ENCODE data around the gene SECTM1.

SECTM1 gene

GRCh38 chr17:82371333-82372248 lies 38.0 kb upstream of the SECTM1 start, which contains the start of gene UTS2R:
TSS of gene UTS2R (plus strand) at chr17:82371765. CDS start at chr17:82374325, 2,560 bp downstream.
- no peak for TF ChIP-seq CTCF (IDR thresholded peaks at IDR 0.05; ENCODE audit: insufficient read depth, low read length, poor library complexity, severe bottlenecking)
- no peak for TF ChIP-seq EZH2phosphoT487 (conservative IDR thresholded peaks at IDR 0.05; ENCODE audit: low read length)
- Histone ChIP-seq H3K9me3 (ENCODE audit: insufficient read depth, low read length) (no peaks in the 10 kb centered on the region), H3K9me2 (replicated peaks; ENCODE audit: insufficient read depth, low read length) (no peaks in the 10 kb centered on the region), H3K27ac (ENCODE audit: low read depth, low read length) (no peak within 1 kb of the TSS), H3F3A (ENCODE audit: insufficient read depth) (peaks cover 7% of the 10 kb centered on the region; the same call in 1 of the 2 replicates), H4K20me1 (ENCODE audit: low read depth, low read length) (no peaks in the 10 kb centered on the region), H3K79me2 (ENCODE audit: insufficient read depth, low read length) (no peaks in the 10 kb centered on the region), H2AFZ (ENCODE audit: low read depth, low read length, severe bottlenecking) (peak within 1 kb of the TSS; percentile 68), H3K4me2 (ENCODE audit: low read depth, low read length, poor library complexity, severe bottlenecking) (peak within 1 kb of the TSS; percentile 36), H3K27me3 (ENCODE audit: low read length) (no peaks in the 10 kb centered on the region), H3K36me3 (ENCODE audit: low read length) (no peaks in the 10 kb centered on the region), H3K4me3 (ENCODE audit: insufficient read depth, low read length, poor library complexity, severe bottlenecking) (no peak within 1 kb of the TSS), H3K9ac (ENCODE audit: low read length) (no peak within 1 kb of the TSS)

- no peaks in the 10 kb centered on the region for H3K9me2 ChIP-seq (replicated peaks; ENCODE audit: insufficient read depth, low read length)
- no peaks in the 10 kb centered on the region for H3K36me3 ChIP-seq (ENCODE audit: low read length)
- no peak for TF ChIP-seq CTCF (IDR thresholded peaks at IDR 0.05; ENCODE audit: insufficient read depth, low read length, poor library complexity, severe bottlenecking)
- no peak for TF ChIP-seq EZH2phosphoT487 (conservative IDR thresholded peaks at IDR 0.05; ENCODE audit: low read length)
- peaks cover 7% of the 10 kb centered on the region; the same call in 1 of the 2 replicates for H3F3A ChIP-seq (ENCODE audit: insufficient read depth)
- H3K4me3 ChIP-seq (ENCODE audit: insufficient read depth, low read length, poor library complexity, severe bottlenecking) = no peak overlapping the region
- no peaks in the 10 kb centered on the region for H3K27me3 ChIP-seq (ENCODE audit: low read length)
- peak overlapping the region; percentile 36 for H3K4me2 ChIP-seq (ENCODE audit: low read depth, low read length, poor library complexity, severe bottlenecking)
- no peak overlapping the region for H3K9ac ChIP-seq (ENCODE audit: low read length)
- no peaks in the 10 kb centered on the region for H4K20me1 ChIP-seq (ENCODE audit: low read depth, low read length)
- no peaks in the 10 kb centered on the region for H3K9me3 ChIP-seq (ENCODE audit: insufficient read depth, low read length)
- no peaks in the 10 kb centered on the region for H3K79me2 ChIP-seq (ENCODE audit: insufficient read depth, low read length)
- H3K27ac ChIP-seq (ENCODE audit: low read depth, low read length) = no peak overlapping the region
- peak overlapping the region; percentile 68 for H2AFZ ChIP-seq (ENCODE audit: low read depth, low read length, severe bottlenecking)
These were observed 37.1 kb upstream of the SECTM1 start for GRCh38 chr17:82370471-82371332.

GRCh38 chr17:82369211-82369610 lies 35.6 kb upstream of the SECTM1 start:
- Histone ChIP-seq H3K27me3 (ENCODE audit: low read length) (no peaks in the 10 kb centered on the region), H2AFZ (ENCODE audit: low read depth, low read length, severe bottlenecking) (no peak overlapping the region), H3K9me2 (replicated peaks; ENCODE audit: insufficient read depth, low read length) (no peaks in the 10 kb centered on the region), H3K9ac (ENCODE audit: low read length) (no peak overlapping the region), H4K20me1 (ENCODE audit: low read depth, low read length) (no peaks in the 10 kb centered on the region), H3F3A (ENCODE audit: insufficient read depth) (peaks cover 7% of the 10 kb centered on the region; the same call in 1 of the 2 replicates), H3K36me3 (ENCODE audit: low read length) (no peaks in the 10 kb centered on the region), H3K4me2 (ENCODE audit: low read depth, low read length, poor library complexity, severe bottlenecking) (no peak overlapping the region), H3K9me3 (ENCODE audit: insufficient read depth, low read length) (no peaks in the 10 kb centered on the region), H3K27ac (ENCODE audit: low read depth, low read length) (no peak overlapping the region), H3K4me3 (ENCODE audit: insufficient read depth, low read length, poor library complexity, severe bottlenecking) (no peak overlapping the region), H3K79me2 (ENCODE audit: insufficient read depth, low read length) (no peaks in the 10 kb centered on the region)
- no peak for TF ChIP-seq CTCF (IDR thresholded peaks at IDR 0.05; ENCODE audit: insufficient read depth, low read length, poor library complexity, severe bottlenecking)
- no peak for TF ChIP-seq EZH2phosphoT487 (conservative IDR thresholded peaks at IDR 0.05; ENCODE audit: low read length)
